NCI-H524 treated with DMSO at 0.1 percent for 48 hours (cell line): ENCODE data around the gene NDUFAF2.
"Not testable (repeated sequence)": the region's sequence is repeated elsewhere in the genome, so short reads cannot be mapped to it uniquely, and the experiment has no call there.

Source experiments
- DNase-seq: peaks from one replicate; lab custom pipeline; 2025; lab: John Stamatoyannopoulos, UW

The NDUFAF2 gene

GRCh38 chr5:60944904-60945812 lies at the start of gene NDUFAF2, which contains the start of gene ERCC8:
NDUFAF2 (plus strand) TSS chr5:60945205; CDS start chr5:60945256, 51 bp downstream.
ERCC8 (minus strand) TSS chr5:60945070; CDS start chr5:60945008, 62 bp downstream.
- DNase-seq, result peak; percentile 47

- DNase-seq, result no peak
Measured at GRCh38 chr5:60896991-60897390, 48.0 kb upstream of the NDUFAF2 start.

DNA sequence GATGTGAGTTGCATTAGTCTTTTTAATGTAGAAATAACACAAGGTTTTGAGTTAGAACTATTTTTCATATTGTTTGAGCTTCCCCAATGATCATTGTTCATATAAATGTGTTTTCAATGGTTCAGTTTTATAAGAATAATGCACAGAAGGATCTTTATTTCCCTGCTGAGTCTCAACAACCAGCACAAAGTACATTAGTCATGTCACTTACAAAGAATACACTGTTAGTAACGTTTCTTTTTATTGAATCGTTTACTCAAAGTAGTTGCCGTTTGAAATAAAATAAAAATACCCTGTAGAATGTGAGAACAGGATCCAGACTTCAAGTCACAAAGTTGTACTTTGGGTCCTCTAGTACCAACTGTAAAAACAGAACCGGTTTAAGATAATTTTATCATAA lies 41.6 kb upstream of the NDUFAF2 start:
- no peak for DNase-seq

DNA sequence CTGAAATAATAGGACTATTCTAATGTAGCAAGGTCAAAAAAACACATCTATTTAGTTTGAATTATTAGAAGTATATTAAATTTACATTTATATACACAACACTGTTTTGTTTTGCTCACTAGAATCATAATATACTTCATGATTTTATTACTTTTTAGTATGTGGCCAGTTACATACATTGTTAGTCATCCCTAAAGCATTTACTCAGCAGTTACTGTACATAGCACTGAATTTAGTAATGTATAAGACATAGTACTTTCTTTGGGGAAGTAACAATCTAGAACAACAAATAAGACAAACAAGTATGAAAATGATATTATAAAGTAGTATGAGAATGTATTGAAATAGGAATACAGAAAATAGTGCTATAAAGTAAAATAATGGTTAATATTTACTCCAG lies 28.4 kb upstream of the NDUFAF2 start:
- no peak for DNase-seq

GRCh38 chr5:60918466-60918865 lies 26.5 kb upstream of the NDUFAF2 start:
- no peak for DNase-seq

- DNase-seq, result no peak
Measured at GRCh38 chr5:60927450-60927849, 17.6 kb upstream of the NDUFAF2 start.

DNA sequence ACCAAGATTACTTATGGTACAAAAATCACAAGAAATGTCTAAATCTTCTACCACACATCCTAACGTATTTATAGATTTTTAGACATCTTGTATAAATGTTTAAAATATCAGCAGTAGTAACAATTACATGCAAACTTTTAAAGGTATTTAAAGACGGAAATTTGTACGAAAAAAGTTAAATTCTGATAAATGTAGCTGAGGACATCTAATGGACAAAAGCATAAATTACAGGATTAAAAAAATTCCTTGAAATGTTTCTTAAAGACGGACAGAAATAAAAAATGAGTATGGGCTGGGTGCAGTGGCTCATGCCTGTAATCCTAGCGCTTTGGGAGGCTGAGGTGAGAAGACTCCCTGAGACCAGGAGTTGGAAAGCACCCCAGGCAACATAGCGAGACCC lies 16.0 kb upstream of the NDUFAF2 start:
- DNase-seq, result no peak

GRCh38 chr5:60943624-60944023 lies 1.4 kb upstream of the NDUFAF2 start:
- no peak for DNase-seq

DNA sequence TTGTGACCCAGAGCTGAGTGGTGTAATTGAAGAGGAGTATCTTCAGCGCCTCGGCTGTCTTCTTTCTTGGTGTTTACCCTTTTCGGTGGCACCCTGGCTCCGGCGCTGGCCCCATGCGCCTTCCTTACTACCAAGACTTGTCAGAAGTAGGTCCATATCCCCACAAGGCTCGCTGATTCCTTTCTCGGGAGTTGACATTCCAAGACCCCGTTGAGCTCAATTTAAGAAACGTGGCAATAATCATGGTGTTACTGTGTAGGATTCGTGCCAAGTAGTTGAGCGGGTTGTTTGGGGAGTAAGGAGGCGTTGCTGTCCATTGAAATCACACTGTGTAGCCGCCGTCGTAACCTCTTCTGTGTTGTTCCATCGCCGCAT lies 795 bp downstream of the NDUFAF2 start:
- DNase-seq, result peak; percentile 8

DNA sequence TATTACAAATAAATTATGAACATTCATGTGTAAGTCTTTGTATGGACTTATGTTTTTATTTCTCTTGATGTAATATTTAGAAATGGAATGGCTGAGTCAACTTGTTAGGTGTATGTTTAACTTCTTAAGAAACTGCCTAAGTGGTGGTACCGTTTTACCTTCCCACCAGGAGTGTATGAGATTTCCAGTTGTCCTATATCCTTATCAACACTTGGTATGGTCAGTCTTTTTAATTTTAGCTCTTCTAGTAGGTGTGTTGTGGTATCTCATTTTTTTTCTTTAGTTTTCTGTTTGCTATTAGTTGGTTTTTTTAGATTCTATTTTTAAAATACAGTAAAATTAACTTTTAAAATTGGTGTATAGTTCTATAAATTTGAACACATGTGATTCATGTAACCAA lies 3.7 kb downstream of the NDUFAF2 start:
- DNase-seq, result no peak

- no peak for DNase-seq
Measured at GRCh38 chr5:60955239-60955638, 10.2 kb downstream of the NDUFAF2 start.

- DNase-seq, result no peak
Measured at GRCh38 chr5:60958088-60958487, 13.1 kb downstream of the NDUFAF2 start.

GRCh38 chr5:60958712-60959111 lies 13.7 kb downstream of the NDUFAF2 start:
- no peak for DNase-seq

DNA sequence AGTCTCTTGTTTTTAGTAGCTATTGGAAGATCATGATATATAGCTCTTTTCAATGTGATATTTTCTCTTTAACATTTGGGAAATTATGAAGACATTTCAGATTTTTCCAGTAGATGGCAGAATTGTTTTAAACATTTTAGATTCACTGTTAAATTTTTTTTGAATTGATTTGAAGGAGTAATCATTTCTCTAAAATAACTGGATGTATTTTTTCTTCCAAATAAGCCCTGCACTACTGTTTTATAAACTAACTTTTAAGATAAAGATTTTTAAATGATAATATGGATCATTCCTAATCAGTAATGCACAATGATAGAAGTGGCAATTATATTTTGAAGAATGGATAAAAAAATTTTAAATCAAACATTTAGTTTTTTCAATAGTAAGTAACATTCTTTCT lies 14.2 kb downstream of the NDUFAF2 start:
- no peak for DNase-seq

DNA sequence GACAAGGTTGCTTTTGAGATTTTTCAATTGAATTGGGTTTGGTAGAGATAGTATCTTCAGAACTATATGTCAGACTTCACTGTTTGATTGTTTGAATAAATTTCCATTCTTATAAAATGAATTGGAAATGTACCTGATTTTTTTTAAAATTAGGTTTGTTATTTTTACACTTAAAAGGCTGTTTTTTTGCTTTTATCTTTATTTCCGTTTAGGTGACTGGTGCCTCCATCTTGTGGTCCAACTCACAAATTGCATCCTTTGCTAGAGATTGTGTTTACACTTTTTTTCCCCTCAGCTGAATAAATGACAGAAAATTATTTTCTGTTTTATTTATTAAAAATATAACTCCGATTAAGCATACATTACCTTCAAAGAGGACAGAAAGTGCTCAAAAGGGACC lies 15.6 kb downstream of the NDUFAF2 start:
- DNase-seq, result no peak

- no peak for DNase-seq
Measured at GRCh38 chr5:60961685-60962084, 16.7 kb downstream of the NDUFAF2 start.

- DNase-seq, result no peak
Measured at GRCh38 chr5:60972231-60972630, 27.2 kb downstream of the NDUFAF2 start.

DNA sequence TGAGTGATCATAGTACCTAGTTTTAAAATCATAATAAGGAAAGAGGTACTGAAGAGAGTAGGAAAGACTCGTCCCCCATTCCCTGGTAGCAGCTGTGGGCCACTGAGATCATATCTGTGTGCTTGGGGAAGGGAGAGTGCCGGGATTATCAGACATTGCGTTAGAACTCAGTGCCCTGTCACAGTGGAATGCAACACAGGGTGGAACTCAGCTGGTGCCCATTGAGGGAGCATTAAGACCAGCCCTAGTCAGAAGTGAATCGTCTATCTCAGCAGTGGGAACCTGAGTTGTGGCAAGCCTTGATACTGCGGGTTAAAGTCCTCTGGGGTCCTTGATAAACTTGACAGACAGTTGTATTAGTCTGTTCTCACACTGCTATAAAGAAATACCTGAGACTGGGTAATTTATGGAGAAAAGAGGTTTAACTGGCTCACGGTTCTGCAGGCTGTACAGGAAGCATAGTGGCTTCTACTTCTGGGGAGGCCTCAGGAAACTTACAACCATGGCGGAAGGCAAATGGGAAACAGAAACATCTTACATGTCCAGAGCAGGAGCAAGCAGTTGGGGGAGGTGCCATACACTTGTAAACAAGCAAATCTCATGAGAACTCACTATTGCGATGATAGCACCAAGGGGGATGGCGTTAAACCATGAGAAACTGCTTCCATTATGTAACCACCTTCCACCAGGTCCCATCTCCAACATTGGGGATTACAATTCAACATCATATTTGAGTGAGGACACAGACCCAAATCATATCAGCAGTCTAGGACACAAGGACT lies 33.1 kb downstream of the NDUFAF2 start:
- no peak for DNase-seq

GRCh38 chr5:60978968-60979367 lies 34.0 kb downstream of the NDUFAF2 start:
- no peak for DNase-seq

DNA sequence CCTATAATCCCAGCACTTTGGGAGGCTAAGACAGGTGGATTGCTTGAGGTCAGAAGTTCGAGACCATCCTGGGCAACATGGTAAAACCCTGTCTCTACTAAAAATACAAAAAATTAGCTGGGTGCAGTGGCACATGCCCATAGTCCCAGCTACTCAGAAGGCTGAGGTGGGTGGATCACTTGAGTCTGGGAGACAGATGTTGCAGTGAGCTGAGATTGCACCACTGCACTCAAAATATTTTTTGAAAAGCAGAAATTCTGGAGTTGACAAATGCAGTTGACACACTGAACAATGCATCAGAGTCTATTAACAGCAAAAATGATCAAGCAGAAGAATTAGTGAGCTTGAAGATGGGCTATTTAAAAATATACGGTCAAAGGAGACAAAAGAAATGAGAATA lies 35.5 kb downstream of the NDUFAF2 start:
- no peak for DNase-seq

DNA sequence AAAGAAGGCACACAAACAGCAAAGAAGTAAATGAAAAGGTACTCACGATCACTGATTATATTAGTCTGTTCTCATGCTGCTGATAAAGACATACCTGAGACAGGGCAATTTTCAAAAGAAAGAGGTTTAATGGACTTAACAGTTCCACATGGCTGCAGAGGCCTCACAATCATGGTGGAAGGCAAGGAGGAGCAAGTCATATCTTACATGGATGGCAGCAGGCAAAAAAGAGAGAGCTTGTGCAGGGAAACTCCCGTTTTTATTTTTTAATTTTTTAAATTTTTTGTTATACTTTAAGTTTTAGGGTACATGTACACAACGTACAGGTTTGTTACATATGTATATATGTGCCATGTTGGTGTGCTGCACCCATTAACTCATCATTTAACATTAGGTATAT lies 37.1 kb downstream of the NDUFAF2 start:
- not testable (repeated sequence) for DNase-seq

- DNase-seq, result no peak
Measured at GRCh38 chr5:60989790-60990189, 44.8 kb downstream of the NDUFAF2 start.

DNA sequence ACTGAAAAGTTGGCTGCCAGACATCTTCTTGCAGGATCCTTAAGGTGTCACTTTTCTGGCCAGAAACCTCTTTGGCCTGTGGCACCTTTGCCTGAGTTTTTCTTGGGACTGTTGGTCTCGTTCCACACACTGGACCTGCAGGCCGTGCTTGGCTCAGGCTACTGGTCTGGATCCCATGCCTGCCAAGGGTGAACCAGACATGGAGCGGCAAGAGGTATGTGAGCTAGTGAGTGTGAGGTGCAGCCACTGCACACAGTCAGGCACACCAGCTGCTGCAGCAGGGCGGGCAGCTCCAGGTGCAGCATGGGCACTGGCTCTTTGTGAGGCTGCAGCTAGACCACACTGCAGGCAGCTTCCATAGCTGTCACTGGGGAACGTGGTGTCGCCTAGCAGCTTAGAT lies 47.9 kb downstream of the NDUFAF2 start:
- DNase-seq, result no peak
